ENCODE data around the gene TMEM266. TPM values are rescaled to one million over a fixed set of nuclear protein-coding genes. Genes with fewer than 3 reads are reported as not detected.

Gene TMEM266
- total RNA-seq, 1 experiment from 2014 or later: 0.47 TPM

DNA sequence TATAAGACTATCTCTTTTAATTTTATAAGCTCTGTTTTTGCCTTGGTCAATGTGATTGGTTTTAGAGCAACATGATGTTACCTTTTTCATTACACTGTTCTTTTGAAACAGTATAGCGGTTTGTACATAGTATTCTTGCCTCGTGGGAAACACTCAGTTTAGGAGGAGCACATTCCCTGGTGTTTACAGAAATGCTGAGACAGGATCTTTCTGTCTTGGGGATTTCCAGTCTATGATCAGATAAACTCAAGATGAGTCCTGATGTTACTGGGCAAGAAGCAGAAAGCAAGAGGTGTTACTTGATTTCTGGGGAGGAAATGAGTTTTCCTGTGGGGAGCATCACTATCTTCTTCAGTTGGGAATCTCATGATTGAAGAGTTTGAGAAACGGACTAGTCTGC lies 2.5 kb downstream of the TMEM266 start:
- in situ Hi-C loops (cut with HindIII; ENCODE audit: low pct_unique_long_range_greater_than_20kb, low sequenced_read_pairs): no loop called here
- DNase-seq (ENCODE audit: low read depth): no peak

DNA sequence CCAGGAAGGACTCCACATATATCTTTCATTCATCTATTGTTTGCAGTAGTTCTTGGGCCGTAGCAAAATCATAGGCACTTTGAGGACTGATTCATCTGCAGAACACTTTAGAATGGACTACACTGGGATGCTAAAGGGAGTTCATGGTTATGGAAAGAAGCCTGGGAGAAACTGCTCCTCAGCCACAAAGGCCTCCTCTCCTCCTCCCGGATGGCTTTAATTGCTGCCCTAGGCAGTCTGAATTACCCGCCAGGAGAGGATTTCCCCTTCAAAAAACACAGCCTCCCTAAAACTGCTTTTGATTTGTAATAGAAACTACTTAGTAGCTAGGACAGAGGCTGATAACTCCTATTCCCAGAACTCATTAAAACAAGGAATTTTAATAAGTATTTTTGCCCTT lies 4.6 kb downstream of the TMEM266 start:
- in situ Hi-C loops (cut with HindIII; ENCODE audit: low pct_unique_long_range_greater_than_20kb, low sequenced_read_pairs): no loop called here
- DNase-seq (ENCODE audit: low read depth): no peak

DNA sequence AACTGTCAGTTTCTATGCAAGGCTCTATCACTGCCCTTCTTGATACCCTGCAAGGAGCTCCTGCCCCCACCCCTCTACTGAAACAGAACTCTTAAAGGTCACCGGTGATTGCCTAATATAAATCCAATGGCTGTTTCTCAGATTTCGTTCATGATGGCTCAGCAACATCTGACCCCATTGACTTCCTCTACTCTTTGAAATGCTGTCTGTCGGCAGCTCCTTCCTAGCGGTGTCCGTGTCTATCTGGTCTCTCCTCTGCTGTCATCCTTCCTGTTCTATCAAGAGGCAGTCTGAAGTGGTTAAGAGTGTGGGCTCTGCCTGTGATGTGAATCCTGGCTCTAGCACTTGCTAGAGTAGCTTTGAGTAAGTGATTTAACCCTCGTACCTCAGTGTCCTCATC lies 5.5 kb downstream of the TMEM266 start:
- in situ Hi-C loops (cut with HindIII; ENCODE audit: low pct_unique_long_range_greater_than_20kb, low sequenced_read_pairs): no loop called here
- DNase-seq (ENCODE audit: low read depth): no peak

DNA sequence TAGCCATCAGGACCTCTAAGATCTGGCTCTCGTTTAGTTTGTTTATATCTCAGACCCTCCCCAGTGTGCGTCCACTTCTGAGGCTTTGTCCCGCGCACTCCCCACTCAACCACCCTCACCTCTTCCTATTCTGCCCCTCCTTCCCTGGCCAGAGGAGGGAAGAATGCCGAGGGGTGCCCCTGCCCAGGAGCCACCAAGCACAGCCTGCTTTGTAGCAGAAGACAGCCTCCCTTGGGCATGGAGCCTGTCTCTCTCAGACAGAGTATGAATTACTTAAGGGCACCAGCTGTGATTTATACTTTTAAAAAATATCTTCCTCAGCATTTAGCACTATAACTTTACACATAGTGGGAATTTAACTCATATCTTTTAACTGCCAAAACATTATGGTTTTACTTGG lies 6.0 kb downstream of the TMEM266 start:
- in situ Hi-C loops (cut with HindIII; ENCODE audit: low pct_unique_long_range_greater_than_20kb, low sequenced_read_pairs): no loop called here
- no peak for DNase-seq (ENCODE audit: low read depth)

DNA sequence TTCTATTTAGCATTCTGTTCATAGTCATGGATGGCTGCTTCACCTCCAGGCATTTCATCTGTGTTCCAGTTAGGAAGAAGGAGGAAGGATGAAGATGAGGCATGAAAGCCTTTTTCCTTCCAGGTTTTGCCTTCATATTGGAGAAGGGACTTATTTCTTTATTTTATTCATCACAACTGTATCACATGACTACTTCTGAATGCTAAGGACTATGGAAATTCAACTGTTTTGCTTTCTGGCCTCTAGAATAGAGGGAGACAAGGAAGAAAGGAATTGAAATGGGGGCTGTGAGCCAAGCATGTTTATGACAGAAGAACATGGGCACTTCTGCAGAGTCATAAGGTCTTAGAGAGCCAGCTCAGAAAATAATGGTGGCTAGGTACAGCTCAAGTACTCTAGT lies 10.4 kb downstream of the TMEM266 start:
- in situ Hi-C loops (cut with HindIII; ENCODE audit: low pct_unique_long_range_greater_than_20kb, low sequenced_read_pairs): no loop called here
- DNase-seq (ENCODE audit: low read depth): no peak

DNA sequence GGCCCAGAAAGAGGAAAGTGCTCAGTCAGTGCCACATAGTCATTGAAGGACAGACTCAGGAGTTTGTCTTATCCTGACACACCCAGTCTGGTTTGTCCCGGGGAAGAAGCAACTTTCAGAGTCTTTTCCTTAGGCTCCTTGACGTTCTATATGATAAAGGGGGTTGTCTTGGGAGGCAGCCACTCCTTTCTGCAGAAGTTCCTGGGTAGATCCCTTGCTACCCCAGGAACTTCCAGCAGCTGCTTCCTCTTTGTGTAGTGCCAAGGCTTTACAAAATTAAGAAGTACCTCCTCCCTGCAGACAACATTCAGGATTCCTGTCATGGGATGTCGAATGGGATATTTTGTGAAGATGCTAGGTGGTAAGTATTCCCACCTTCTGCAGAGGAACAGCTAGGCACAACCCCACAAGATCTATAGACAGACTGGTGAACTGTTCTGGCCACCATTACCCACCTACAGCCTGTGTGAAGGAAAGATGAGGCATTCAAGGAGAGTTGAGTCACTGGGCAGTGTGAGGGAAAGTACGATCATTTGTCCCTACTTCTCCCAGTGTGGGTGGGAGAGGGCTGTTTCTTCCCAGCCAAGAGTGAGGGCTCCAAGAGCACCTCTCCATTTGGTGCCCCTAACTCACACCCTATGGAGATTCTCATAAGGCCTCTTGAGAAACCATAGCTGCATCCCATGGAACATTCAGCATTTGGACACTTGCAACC lies 11.3 kb downstream of the TMEM266 start:
- in situ Hi-C loops (cut with HindIII; ENCODE audit: low pct_unique_long_range_greater_than_20kb, low sequenced_read_pairs): no loop called here
- no peak for DNase-seq (ENCODE audit: low read depth)

DNA sequence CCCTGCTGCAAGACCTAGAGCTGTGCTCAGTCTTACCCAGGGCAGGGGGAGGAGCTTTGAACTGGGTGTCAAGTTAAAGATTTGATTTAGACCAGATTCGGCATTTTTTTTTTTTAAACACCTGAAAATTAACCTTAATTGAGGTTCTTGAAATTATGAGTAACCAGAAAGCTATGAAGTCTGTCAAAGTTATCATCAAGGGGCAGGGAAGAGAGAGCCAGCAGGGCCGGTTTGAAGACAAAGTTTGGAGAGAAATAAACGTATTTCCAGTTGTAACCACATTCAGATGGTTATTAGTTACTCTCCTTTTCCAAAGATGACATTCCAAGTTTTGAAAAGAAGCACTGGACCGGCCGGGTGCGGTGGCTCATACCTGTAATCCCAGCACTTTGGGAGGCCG lies 12.0 kb downstream of the TMEM266 start:
- DNase-seq (ENCODE audit: low read depth): no peak
- in situ Hi-C loops (cut with HindIII; ENCODE audit: low pct_unique_long_range_greater_than_20kb, low sequenced_read_pairs): no loop called here

DNA sequence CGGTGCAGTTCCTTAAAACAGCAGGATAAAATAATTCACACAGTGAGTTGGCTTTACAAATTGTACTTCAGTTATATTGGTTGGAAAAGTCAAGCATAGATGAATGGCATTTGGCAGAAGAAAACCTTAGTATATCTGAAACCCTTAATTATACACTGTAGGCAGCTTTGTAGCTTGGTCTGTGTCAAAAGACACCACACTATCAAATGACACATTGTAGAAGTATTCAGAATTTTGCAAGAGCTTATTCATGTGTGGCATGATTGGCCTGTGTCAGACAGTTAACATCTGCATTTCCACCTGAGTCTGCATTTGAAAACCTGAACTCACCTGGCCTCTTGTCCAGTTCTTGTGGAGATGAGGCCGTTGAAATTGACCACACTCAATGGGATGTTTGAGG lies 13.8 kb downstream of the TMEM266 start:
- in situ Hi-C loops (cut with HindIII; ENCODE audit: low pct_unique_long_range_greater_than_20kb, low sequenced_read_pairs): no loop called here
- peak; percentile 16 for DNase-seq (ENCODE audit: low read depth)

DNA sequence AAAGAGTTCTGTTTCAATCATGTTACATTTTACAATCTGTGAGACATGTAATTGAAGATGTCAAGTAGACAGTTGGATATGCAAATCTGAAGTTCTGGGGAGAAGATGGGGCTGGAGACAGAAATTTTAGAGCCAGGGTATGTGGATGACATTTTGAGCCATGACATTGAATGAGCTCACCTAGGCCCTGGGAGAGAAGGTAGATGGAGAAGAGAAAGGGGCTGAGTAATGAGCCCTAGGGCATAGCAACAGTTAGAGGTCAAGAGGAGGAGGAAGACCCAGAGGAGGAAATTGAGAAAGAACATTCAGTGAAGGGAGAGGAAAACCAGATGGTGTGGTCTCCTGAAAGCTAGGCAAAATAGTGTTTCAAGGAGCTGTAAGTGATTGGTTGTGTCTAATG lies 15.3 kb downstream of the TMEM266 start:
- DNase-seq (ENCODE audit: low read depth): no peak
- in situ Hi-C loops (cut with HindIII; ENCODE audit: low pct_unique_long_range_greater_than_20kb, low sequenced_read_pairs): no loop called here

DNA sequence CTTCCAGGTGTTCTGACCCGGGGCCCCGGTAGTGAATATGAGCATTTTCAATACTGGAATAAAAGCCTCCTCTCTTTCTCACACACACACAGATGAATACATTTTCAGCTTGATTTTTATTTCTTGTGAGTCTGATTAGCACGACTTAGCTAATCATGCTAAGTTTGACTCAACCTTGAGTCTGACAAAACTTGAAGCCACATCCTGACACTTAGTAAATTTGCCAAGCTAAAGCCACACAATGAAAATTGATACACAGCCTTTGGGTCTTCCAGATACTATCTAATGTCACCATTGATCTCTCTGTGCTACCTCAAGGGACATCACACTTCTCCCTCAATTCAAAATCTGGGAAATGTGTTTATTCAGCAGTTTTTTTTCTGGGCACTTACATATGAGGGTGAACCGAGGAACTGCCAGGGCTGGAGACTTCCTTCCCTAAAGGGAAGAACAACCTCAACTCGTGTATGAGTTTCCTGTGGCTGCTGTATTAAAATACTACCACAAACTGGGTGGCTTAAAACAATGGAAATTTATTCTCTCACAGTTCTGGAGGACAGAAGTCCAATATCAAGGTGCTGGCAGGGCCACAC lies 18.6 kb downstream of the TMEM266 start:
- no peak for DNase-seq (ENCODE audit: low read depth)
- in situ Hi-C loops (cut with HindIII; ENCODE audit: low pct_unique_long_range_greater_than_20kb, low sequenced_read_pairs): no loop called here

DNA sequence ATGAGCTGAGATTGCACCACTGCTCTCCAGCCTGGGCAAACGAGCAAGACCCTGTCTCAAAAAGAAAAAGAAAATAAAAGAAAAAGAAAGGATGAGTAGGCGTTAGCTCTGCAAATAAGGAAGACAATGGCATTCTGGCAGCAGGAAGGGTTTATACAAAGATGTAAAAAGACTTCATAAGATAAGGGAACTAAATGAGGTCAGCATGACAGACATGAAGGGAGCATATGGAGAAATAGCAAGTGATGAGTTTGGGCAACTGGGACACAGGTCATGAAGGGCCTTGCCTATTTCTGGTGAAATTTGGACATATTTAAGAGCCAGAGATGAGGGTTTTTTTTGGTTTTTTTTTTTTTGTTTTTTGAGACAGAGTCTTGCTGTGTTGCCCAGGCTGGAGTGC lies 24.5 kb downstream of the TMEM266 start:
- no peak for DNase-seq (ENCODE audit: low read depth)
- in situ Hi-C loops (cut with HindIII; ENCODE audit: low pct_unique_long_range_greater_than_20kb, low sequenced_read_pairs): no loop called here

DNA sequence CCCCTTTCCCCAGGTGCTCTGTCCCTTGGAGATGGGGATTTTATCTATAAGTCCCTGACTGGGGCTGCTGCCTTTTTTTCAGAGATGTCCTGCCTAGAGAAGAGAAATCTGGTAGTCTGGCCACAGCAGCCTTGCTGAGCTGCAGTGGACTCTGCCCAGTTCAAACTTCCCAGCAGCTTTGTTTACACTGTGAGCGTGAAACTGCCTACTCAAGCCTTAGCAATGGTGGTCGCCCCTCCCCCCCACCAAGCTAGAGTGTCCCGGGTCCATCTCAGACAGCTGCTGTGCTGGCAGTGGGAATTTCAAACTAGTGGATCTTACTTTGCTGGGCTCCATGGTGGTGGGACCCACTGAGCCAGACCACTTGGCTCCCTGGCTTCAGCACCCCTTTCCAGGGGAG lies 38.9 kb downstream of the TMEM266 start:
- no peak for DNase-seq (ENCODE audit: low read depth)
- in situ Hi-C loops (cut with HindIII; ENCODE audit: low pct_unique_long_range_greater_than_20kb, low sequenced_read_pairs): no loop called here

DNA sequence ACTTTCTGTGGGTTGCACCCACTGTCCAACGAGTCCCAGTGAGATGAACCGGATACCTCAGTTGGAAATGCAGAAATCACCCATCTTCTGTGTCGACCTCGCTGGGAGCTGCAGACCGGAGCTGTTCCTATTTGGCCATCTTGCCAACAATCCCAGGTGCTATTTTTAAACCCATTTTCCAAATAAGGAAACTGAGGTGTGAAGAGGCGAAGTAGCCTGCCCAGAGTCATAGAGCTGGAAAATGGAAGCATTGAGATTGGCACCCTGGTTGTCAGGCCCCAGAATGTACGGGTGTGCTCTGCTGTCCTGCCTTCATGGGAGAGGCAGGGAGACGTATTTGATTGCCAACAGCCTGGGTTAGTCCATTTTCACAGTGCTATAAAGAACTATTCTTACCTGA lies 39.6 kb downstream of the TMEM266 start:
- in situ Hi-C loops (cut with HindIII; ENCODE audit: low pct_unique_long_range_greater_than_20kb, low sequenced_read_pairs): no loop called here
- DNase-seq (ENCODE audit: low read depth): no peak

DNA sequence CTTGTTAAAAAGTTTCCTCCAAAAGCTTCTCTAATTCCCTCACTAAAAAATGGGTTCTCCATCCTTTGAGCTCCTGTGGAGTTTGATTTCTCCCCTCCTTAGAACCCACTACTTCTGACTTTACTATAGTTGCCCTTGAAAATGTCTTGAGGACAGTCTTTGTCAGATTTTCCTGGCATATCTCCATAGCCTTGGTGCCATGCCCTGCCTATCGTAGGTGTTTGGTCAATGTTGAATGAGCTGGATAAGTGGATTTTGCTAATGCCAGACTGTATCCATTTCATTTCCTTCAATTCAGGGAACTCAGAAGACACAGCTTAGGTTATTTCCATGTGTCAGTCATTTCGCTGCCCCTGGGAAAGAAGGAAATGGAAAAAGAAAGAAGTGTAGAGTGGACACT lies 40.6 kb downstream of the TMEM266 start:
- DNase-seq (ENCODE audit: low read depth): no peak
- in situ Hi-C loops (cut with HindIII; ENCODE audit: low pct_unique_long_range_greater_than_20kb, low sequenced_read_pairs): no loop called here

DNA sequence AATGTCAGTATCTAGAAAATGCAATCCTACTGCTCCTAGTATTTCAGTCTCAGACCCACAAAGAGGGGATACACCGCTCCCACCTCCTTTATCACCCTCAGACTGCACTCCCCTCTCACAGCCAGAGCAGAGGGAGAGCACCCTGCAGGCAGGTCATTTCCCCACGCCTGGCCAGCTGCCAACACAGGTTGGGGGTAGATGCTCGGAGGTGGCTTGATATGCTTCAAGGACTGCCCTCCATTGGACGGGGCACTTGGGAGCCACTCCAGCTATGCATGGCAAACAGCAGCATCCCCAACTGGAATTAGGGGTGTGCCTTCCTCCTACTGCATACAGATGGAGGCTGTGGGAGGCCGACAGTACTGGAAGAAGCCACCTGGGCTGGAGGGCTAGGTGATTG lies 41.9 kb downstream of the TMEM266 start:
- no peak for DNase-seq (ENCODE audit: low read depth)
- in situ Hi-C loops (cut with HindIII; ENCODE audit: low pct_unique_long_range_greater_than_20kb, low sequenced_read_pairs): no loop called here

DNA sequence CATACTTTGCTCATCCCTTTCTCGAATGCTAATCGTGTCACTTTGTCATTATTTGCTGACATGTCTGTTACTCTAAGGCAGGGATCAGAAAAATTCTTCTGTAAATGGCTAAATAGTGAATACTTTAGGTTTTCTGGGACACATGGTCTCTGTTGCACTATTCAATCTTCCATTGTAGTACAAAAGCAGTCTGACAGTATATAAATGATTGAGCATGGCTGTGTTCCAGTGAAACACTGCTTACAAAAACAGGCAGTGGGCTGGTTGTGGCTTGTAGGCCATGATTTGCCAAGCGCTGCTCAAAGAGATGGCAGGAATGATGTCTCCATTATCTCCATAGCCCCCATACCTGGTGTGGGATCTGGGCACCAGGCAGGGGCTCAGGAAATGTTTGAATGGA lies 45.6 kb downstream of the TMEM266 start:
- in situ Hi-C loops (cut with HindIII; ENCODE audit: low pct_unique_long_range_greater_than_20kb, low sequenced_read_pairs): no loop called here
- DNase-seq (ENCODE audit: low read depth): no peak

DNA sequence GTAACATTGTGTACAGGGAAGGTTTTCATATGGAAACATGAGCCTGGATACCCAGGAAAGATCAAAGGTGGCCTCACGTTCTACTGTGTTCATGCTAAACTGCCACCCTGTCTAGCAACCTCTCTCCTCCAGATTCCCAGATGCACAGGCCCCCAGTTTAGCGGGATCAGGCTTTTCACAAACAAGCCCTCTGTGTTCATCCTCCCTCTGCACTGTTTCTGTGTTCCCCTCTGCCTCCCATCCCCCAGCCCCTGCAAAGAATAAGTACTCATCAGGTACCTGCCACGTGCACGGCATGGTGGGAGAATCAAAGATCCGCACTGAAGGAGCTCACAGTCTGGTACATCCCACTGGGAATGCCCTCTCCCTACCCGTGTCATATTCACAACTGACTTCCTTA lies 46.1 kb downstream of the TMEM266 start:
- no peak for DNase-seq (ENCODE audit: low read depth)
- in situ Hi-C loops (cut with HindIII; ENCODE audit: low pct_unique_long_range_greater_than_20kb, low sequenced_read_pairs): no loop called here

DNA sequence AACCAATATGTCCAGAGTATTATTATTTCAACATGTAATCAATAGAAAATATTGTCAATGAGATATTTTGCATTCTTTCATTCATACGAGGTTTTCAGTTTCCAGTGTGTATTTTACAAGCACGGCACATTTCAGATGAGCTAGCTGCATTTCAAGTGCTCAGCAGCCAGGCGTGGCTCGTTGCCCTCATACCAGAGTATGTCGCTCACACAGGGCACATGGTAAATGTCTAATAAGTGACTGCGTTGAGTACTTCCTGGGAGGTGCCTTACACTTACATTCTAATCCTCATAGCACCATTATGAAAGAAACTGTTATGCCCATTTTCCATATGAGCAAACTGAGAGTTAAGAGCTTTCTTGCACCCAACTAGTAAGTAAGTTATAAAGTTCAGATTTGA lies 47.4 kb downstream of the TMEM266 start:
- no peak for DNase-seq (ENCODE audit: low read depth)

DNA sequence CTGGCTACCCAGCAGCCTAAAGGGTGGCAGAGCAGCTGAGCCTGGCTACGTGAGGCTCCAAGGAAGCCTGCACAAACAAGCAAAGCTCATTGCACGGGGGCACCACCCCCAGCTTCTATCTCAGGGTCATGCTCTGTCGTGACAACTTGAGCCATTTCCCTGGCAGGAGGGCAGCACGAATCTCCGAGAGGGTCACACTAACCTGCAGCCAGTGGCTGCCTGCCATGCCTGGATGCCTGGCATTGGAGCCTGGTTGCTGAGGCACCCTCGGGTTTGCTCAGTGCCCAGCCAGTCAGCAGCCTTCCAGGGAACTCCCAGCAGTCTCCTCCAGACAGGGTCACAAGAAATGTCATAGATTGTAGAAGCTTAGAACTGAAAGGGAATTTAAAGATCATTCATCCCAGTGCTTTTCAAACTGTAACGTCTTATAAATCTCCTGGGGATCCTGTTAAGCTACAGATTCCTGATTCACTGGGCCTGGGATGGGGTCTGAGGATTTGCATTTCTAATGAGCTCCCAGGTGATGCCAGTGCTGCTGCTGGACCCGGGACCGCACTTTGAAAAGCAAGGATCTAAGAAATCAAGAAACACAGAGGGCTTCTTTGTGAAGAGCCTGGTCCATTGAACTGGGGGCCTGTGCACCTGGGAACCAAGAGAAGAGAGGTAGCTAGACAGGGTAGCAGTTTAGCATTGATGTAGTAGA lies 48.4 kb downstream of the TMEM266 start:
- in situ Hi-C loops (cut with HindIII; ENCODE audit: low pct_unique_long_range_greater_than_20kb, low sequenced_read_pairs): no loop called here
- DNase-seq (ENCODE audit: low read depth): no peak

More for the DNA sequence above, 47.4 kb downstream of the TMEM266 start:
- in situ Hi-C loops (cut with HindIII; ENCODE audit: low pct_unique_long_range_greater_than_20kb, low sequenced_read_pairs): no loop called here

DNA sequence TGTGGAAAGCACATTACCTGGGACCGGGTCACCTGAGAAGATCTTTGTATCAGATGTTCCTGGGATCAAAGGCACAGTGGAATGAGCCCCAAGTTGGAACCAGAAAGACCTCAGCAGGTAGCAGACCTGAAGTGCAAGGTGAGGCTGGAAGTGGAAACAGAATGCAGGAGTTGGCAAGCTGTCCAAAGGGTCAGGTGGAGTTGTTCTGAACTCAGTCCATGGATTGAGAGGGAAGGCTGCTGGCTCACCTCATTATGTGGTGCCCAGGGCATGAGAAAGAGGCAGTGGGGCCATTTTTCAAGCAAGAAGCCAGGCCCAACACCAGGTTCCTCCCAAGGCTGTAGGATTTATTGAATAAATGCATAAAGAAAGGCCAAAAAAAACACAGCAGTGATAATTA lies 49.3 kb downstream of the TMEM266 start:
- in situ Hi-C loops (cut with HindIII; ENCODE audit: low pct_unique_long_range_greater_than_20kb, low sequenced_read_pairs): no loop called here

More for the DNA sequence above, 49.3 kb downstream of the TMEM266 start:
- DNase-seq (ENCODE audit: low read depth): no peak
